Stimulated activated naive CD8-positive, alpha-beta T cell treated with anti-CD3 and anti-CD28 coated beads, Interleukin-15, Interleukin-2, amounts not matched to agents 100 U/mL and 50 U/mL, for 24 hours (primary cell): Measurements from ENCODE around the gene CEMIP2.
"Not testable (repeated sequence)": the region's sequence is repeated elsewhere in the genome, so short reads cannot be mapped to it uniquely, and the experiment has no call there.

Source experiments
- ATAC-seq: fragments of 150-1000 bp; cut with Tn5 transposase; one replicate; pipeline ENCODE4 v1.10.0; 2021
- DNase-seq: peaks from one replicate; pipeline ENCODE4 v3.0.0; 2021

Gene CEMIP2

GRCh38 chr9:71680189-71680980 lies 87.9 kb downstream of the CEMIP2 start:
- ATAC-seq (no peak), DNase-seq (no peak)

- ATAC-seq, result no peak
Measured at GRCh38 chr9:71678999-71679398, 89.3 kb downstream of the CEMIP2 start.

GRCh38 chr9:71677209-71677608 lies 91.1 kb downstream of the CEMIP2 start:
- no peak for ATAC-seq
- DNase-seq, result no peak

More at GRCh38 chr9:71678999-71679398, 89.3 kb downstream of the CEMIP2 start:
- DNase-seq, result no peak

- ATAC-seq (no peak), DNase-seq (no peak)
Measured at GRCh38 chr9:71676460-71676859, 91.9 kb downstream of the CEMIP2 start.

- no peak for DNase-seq
- ATAC-seq, result no peak
Measured at GRCh38 chr9:71675857-71676165, 92.5 kb downstream of the CEMIP2 start.

GRCh38 chr9:71675105-71675856 lies 93.0 kb downstream of the CEMIP2 start:
- ATAC-seq (no peak), DNase-seq (no peak)

GRCh38 chr9:71672573-71672972 lies 95.7 kb downstream of the CEMIP2 start:
- ATAC-seq, result no peak
- no peak for DNase-seq

- no peak for DNase-seq
- no peak for ATAC-seq
Measured at GRCh38 chr9:71671289-71671688, 97.0 kb downstream of the CEMIP2 start.

GRCh38 chr9:71670121-71670520 lies 98.2 kb downstream of the CEMIP2 start:
- DNase-seq, result no peak
- ATAC-seq, result no peak

- DNase-seq, result no peak
- ATAC-seq, result no peak
Measured at GRCh38 chr9:71669284-71669995, 98.9 kb downstream of the CEMIP2 start.

- DNase-seq, result no peak
- no peak for ATAC-seq
Measured at GRCh38 chr9:71668717-71669116, 99.6 kb downstream of the CEMIP2 start.

GRCh38 chr9:71665247-71665646 lies 103.1 kb downstream of the CEMIP2 start:
- no peak for ATAC-seq
- DNase-seq, result no peak

GRCh38 chr9:71664566-71664965 lies 103.7 kb downstream of the CEMIP2 start:
- ATAC-seq, result no peak
- DNase-seq, result no peak

GRCh38 chr9:71663931-71664459 lies 104.3 kb downstream of the CEMIP2 start:
- ATAC-seq, result no peak
- no peak for DNase-seq

- DNase-seq, result no peak
Measured at GRCh38 chr9:71663216-71663615, 105.1 kb downstream of the CEMIP2 start.

GRCh38 chr9:71662082-71662481 lies 106.2 kb downstream of the CEMIP2 start:
- DNase-seq (no peak), ATAC-seq (no peak)

More at GRCh38 chr9:71663216-71663615, 105.1 kb downstream of the CEMIP2 start:
- no peak for ATAC-seq

GRCh38 chr9:71657276-71657675 lies 111.0 kb downstream of the CEMIP2 start:
- ATAC-seq, DNase-seq: not testable (repeated sequence)

GRCh38 chr9:71656496-71656895 lies 111.8 kb downstream of the CEMIP2 start:
- DNase-seq, result no peak
- no peak for ATAC-seq

GRCh38 chr9:71655778-71656177 lies 112.5 kb downstream of the CEMIP2 start:
- DNase-seq (no peak), ATAC-seq (no peak)

- DNase-seq, result no peak
- ATAC-seq, result no peak
Measured at GRCh38 chr9:71655141-71655540, 113.2 kb downstream of the CEMIP2 start.

- no peak for ATAC-seq
- no peak for DNase-seq
Measured at GRCh38 chr9:71652480-71652879, 115.8 kb downstream of the CEMIP2 start.

- no peak for ATAC-seq
- DNase-seq, result no peak
Measured at GRCh38 chr9:71648453-71648852, 119.9 kb downstream of the CEMIP2 start.

- ATAC-seq (no peak), DNase-seq (peak; percentile 11)
Measured at GRCh38 chr9:71647094-71647591, 121.2 kb downstream of the CEMIP2 start.
